Measurements from ENCODE around the gene AKR1D1. TPM values are rescaled to one million over a fixed set of nuclear protein-coding genes. Genes with fewer than 3 reads are reported as not detected.

Gene AKR1D1
- total and polyA plus RNA-seq, 10 of the 15 experiments (the other 5 are each of a cell fraction or from before 2014, with no cell fraction given): 0.09 to 0.34 TPM; not detected in 8

DNA sequence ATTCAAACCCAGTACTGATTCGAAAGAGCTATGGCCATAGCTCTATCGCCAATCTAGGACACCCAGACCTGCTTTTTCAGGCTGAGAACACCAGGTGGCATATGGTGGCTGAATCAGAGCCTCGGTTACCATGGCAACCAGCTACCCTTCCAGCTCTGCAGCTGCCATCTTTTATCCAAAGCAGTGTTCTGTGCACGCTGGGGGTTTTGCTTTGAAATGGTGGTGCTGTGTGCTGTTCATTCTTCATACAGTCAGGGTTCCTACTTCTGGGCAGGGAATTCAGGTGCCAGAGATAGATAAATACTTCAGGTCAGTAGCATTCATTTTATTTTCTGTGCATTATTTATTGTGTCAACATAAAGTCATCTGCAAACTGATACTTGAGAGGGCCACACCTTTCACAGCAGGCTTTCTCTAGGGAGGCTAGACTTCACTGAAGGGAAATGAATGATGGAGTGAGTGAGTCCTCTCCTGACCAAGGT is 85.4 kb downstream of the AKR1D1 start (continued):
- no peak for TF ChIP-seq BCLAF1 (IDR thresholded peaks at IDR 0.05)
- TF ChIP-seq REST (IDR thresholded peaks at IDR 0.05; ENCODE audit: low read depth, low read length): no peak

DNA sequence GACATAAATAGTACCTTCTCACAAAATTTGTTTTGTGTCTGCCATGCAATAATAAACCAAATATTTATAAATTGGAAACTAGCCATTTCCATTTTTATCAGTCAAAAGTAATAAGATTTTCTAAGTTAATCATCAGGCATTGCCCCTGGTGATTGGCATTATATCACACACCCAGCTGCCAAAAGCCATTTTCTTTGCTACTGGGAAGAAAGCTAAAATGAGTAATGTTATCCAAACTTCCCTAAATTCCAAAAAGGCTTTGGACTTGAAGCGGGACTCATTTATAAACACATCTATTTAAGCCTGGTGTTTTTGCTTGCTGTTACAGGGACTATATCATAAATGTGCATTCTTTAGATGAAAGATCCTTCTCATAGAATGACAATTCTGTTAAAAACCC is 86.0 kb downstream of the AKR1D1 start:
- POLR2A ChIA-PET: interaction anchor here (0.7 kb wide), 1 partner anchor 300 kb away, joined by 3 read pairs; no protein-coding TSS in a partner anchor
- CTCF ChIA-PET: interaction anchor here (0.5 to 4.8 kb wide), 24 partner anchors 9 to 703 kb away, joined by 3 to 92 read pairs (median 4); no protein-coding TSS in a partner anchor
- RAD21 ChIA-PET (ENCODE audit: unreplicated experiment): interaction anchor here (0.6 to 4.4 kb wide), 11 partner anchors 9 to 579 kb away, joined by 3 to 92 read pairs (median 5); no protein-coding TSS in a partner anchor
- peaks cover 5% of the 10 kb centered on the region for H3K4me1 ChIP-seq (ENCODE audit: control insufficient read depth, insufficient read depth, low read length)
- in situ Hi-C loops (cut with MboI): loop anchor here (5.0 kb wide), 1 partner anchor 575 kb away; no protein-coding TSS in a partner anchor
- H3K9ac ChIP-seq (ENCODE audit: control insufficient read depth, insufficient read depth, low read length): no peak overlapping the region
- H2AFZ ChIP-seq (ENCODE audit: control insufficient read depth, low read depth, low read length): peak overlapping the region; percentile 91
- FAIRE-seq: no peak
- no peaks in the 10 kb centered on the region for H4K20me1 ChIP-seq (ENCODE audit: control insufficient read depth, insufficient read depth)
- no peaks in the 10 kb centered on the region for H3K27me3 ChIP-seq (replicated peaks in 1 of 2; ENCODE audit: control insufficient read depth in 2 of 2, insufficient read depth in 2 of 2, low read length in 1 of 2)
- no peak overlapping the region for H3K4me3 ChIP-seq
- no peak overlapping the region for H3K27ac ChIP-seq (ENCODE audit: control insufficient read depth, insufficient read depth)
- SMC1A ChIA-PET (ENCODE audit: uncharacterized antibody, unreplicated experiment): interaction anchor here (0.9 to 4.6 kb wide), 15 partner anchors 9 to 577 kb away, joined by 3 to 87 read pairs (median 4); partner anchors contain the start of gene TRIM24
- peak overlapping the region; percentile 53; the same call in 1 of the 2 replicates for H3K4me2 ChIP-seq (ENCODE audit: control insufficient read depth, insufficient read depth)
- WGBS (ENCODE audit: insufficient coverage, insufficient replicate concordance, low lambda C conversion rate, missing lambda C conversion rate): 41% methylated on average over 1 of the region's 1 CpG
- no TSS peak for BruUV-seq (replicated peaks)
- ATAC-seq: no peak
- H3K9me3 ChIP-seq (replicated peaks; ENCODE audit: control insufficient read depth, insufficient read depth, low read length): peaks cover 11% of the 10 kb centered on the region
- intact Hi-C loops (cut with micrococcal nuclease; ENCODE audit: unreplicated experiment): loop anchor here (5.0 to 10.0 kb wide), 3 partner anchors 260 to 383 kb away; no protein-coding TSS in a partner anchor
- DNase-seq (ENCODE audit: low read depth, low spot score): no peak
- H3K79me2 ChIP-seq (ENCODE audit: control insufficient read depth, insufficient read depth, low read length): no peaks in the 10 kb centered on the region
- no peaks in the 10 kb centered on the region for H3K36me3 ChIP-seq (ENCODE audit: control insufficient read depth in 2 of 2, insufficient read depth in 2 of 2, low read length in 1 of 2)
- no peak for TF ChIP-seq SP1 (IDR thresholded peaks at IDR 0.05; ENCODE audit: low read depth, low read length)
- TF ChIP-seq BCLAF1 (IDR thresholded peaks at IDR 0.05): no peak
- no peak for TF ChIP-seq ZBTB4 (CRISPR knock-in tag; IDR thresholded peaks at IDR 0.05)
- no peak for TF ChIP-seq NFIC (IDR thresholded peaks at IDR 0.05; ENCODE audit: low read depth, low read length)
- no peak for TF ChIP-seq ESRRA (IDR thresholded peaks at IDR 0.05; ENCODE audit: low read length)
- TF ChIP-seq RCOR1 (conservative IDR thresholded peaks at IDR 0.05; ENCODE audit: low read depth, low read length): no peak

Measured in GM12878 (cell line).